ENCODE data around the gene CHRNA4.

DNA sequence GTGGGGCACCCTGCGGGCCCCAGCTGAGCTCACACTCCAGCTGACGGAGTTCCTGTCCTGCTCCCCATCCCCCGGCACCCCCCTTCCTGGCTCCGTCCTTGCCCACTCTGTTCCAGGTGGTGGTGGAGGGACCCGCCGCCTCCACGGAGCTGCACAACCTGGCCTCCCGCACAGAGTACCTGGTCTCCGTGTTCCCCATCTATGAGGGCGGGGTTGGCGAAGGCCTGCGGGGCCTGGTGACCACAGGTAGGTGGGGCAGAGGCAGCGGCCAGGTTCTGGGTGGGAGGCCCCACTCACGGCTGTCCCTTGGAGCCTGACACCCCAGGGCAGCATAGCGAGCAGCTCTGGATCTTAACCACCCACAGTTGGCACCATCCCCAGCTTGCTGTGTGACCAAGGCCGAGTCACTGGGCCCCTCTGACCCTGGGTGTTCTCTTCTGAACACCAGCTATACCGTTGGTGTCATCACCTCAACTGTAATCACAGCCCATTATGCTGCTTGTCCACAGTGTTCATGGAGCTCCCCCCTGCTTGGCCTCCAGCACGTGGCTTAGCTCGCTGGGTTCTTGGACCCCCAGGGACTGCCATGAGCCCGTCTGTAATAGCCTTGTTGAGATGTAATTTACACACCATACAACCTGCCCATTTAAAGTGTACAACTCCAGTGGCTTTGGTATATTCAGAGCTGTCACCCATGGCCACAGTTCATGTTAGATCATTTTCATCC is 50.7 kb downstream of the CHRNA4 start:
- TF ChIP-seq, protein P1, sequence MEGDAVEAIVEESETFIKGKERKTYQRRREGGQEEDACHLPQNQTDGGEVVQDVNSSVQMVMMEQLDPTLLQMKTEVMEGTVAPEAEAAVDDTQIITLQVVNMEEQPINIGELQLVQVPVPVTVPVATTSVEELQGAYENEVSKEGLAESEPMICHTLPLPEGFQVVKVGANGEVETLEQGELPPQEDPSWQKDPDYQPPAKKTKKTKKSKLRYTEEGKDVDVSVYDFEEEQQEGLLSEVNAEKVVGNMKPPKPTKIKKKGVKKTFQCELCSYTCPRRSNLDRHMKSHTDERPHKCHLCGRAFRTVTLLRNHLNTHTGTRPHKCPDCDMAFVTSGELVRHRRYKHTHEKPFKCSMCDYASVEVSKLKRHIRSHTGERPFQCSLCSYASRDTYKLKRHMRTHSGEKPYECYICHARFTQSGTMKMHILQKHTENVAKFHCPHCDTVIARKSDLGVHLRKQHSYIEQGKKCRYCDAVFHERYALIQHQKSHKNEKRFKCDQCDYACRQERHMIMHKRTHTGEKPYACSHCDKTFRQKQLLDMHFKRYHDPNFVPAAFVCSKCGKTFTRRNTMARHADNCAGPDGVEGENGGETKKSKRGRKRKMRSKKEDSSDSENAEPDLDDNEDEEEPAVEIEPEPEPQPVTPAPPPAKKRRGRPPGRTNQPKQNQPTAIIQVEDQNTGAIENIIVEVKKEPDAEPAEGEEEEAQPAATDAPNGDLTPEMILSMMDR (conservative IDR thresholded peaks at IDR 0.05; ENCODE audit: low read length): no peak
- no peak for TF ChIP-seq EZH2phosphoT487 (IDR thresholded peaks at IDR 0.05; ENCODE audit: borderline replicate concordance)

Data from Loucy (cell line).